Hematopoietic multipotent progenitor cell treated with erythropoietin and hydrocortisone succinate and interleukin-3 and kit ligand, for 8 days (in vitro differentiated cells): ENCODE data around the gene NPHS1.

Experiments
- DNase-seq: peaks from one replicate; pipeline ENCODE4 v3.0.0-alpha.2; 2015

The NPHS1 gene

GRCh38 chr19:35784503-35785338, 67.6 kb downstream of the NPHS1 start:
- DNase-seq = no peak

- no peak for DNase-seq
Measured at GRCh38 chr19:35783469-35784434, 68.6 kb downstream of the NPHS1 start.

DNA sequence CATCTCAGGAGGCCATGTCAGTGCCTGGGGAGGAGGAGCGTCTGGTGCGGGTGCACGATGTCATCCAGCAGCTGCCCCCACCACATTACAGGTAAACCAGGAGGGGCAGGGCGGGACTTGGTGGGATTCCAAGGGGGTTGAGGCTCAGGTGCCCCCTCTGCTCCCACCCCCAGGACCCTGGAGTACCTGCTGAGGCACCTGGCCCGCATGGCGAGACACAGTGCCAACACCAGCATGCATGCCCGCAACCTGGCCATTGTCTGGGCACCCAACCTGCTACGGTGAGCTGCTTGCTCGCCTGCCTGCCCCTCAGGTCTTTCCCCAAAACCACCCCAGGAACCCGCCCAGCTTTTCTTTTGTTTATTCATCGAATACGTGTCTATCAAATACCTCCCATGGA, 69.7 kb downstream of the NPHS1 start:
- no peak for DNase-seq

GRCh38 chr19:35781650-35782049, 70.7 kb downstream of the NPHS1 start:
- DNase-seq = no peak

- DNase-seq = no peak
Measured at GRCh38 chr19:35780717-35781116, 71.6 kb downstream of the NPHS1 start.

- DNase-seq = no peak
Measured at GRCh38 chr19:35780058-35780457, 72.2 kb downstream of the NPHS1 start.

GRCh38 chr19:35779033-35779432, 73.3 kb downstream of the NPHS1 start:
- DNase-seq = no peak

DNA sequence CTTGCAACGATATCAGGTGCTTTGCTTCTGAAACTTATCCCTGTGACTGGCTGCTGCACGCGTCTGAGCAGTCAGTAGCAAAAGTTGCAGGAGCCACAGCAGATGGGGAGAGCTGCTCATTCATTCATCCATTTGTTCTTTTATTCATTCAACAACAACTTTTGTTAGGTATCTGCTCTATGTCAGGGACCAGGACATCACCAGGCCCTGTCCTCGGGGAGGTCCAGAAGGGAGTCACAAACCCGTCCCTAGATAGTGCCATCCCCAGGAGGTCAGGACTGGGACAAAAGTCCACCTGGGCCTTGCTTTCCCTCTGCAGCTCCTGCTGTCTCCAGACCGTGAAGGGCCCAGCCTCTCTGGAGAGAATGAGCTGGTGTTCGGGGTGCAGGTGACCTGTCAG, 74.3 kb downstream of the NPHS1 start:
- DNase-seq = no peak

- no peak for DNase-seq
Measured at GRCh38 chr19:35777086-35777841, 75.0 kb downstream of the NPHS1 start.

DNA sequence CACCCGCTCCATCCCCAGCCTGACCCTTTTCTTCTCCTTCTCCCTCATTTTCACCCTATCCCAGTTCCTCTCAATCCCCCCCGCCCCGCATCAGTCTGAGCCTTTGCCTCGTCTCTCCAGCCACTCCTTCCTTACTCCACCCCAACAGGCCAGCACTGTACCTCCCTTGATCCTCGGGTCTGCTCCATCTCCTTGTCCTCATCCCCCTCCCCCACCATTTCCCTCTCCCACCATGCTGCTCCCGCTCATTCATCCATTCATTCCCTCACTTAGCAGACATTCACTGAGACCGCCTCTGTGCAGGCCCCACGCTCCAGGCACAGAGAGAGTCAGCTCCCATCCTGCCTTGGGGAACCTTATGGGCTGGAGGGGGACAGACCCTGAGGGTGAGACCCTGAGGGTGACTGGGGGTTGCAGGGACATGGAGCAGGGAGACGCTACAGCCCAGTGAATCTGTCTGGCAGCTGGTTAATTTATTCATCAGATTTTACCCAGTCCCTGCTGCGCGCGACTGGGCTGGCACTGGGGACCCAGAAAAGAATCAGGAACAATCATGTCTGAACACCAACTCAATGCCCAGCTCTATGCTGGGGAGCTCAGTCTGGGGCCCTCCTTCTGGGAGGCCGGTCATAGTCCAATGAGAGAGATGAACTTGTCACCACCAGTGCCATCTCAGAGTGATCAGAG, 76.1 kb downstream of the NPHS1 start:
- DNase-seq = no peak
